A673 (cell line): ENCODE data around the gene EXOC1L. TPM values are rescaled to one million over a fixed set of nuclear protein-coding genes. Genes with fewer than 3 reads are reported as not detected.

ENCODE experiments used
- Bru-seq: library from RNA; stranded (reverse); fragments of 400-500 nt; gene quantifications from one replicate; lab custom pipeline; 2021; lab: Mats Ljungman, UMichigan
- BruChase-seq, 2 experiments: library from RNA; stranded (reverse); fragments of 400-500 nt; gene quantifications; one replicate each; lab custom pipeline; 2021; lab: Mats Ljungman, UMichigan
- BruUV-seq: library from RNA; stranded (reverse); fragments of 400-500 nt; replicated peaks from 2 replicates; lab custom pipeline; 2021; lab: Mats Ljungman, UMichigan
- CTCF ChIA-PET: fragments of 300-600 bp; sonication (Branson Sonifier 250); formaldehyde crosslinking; loops from one replicate; lab custom pipeline; 2022; ENCODE audit warnings: antibody characterized with exemption; lab: Charles Lee
- POLR2A ChIA-PET: fragments of 300-600 bp; sonication (Branson Sonifier 250); formaldehyde crosslinking; loops from one replicate; lab custom pipeline; 2022; ENCODE audit warnings: antibody characterized with exemption; ENCODE audit not compliant: low non-redundant PET; lab: Charles Lee
- DNase-seq: peaks from one replicate; pipeline ENCODE4 v3.0.0-alpha.2; 2015; ENCODE audit warnings: low spot score
- H3K27ac ChIP-seq: fragments of 200-600 bp; sonication (generic); 2 replicates; pipeline ENCODE4 v1.5.1; 2016; ENCODE audit warnings: mixed run types, low read depth, mild to moderate bottlenecking, mixed read lengths, antibody characterized with exemption, low read length; ENCODE audit not compliant: poor library complexity, severe bottlenecking
- H3K27me3 ChIP-seq: fragments of 200-600 bp; sonication (generic); replicated peaks from 2 replicates; pipeline ENCODE4 v1.6.1; 2017; ENCODE audit warnings: mixed run types, low read depth, mild to moderate bottlenecking, mixed read lengths, antibody characterized with exemption, low read length; ENCODE audit not compliant: insufficient read depth, poor library complexity
- H3K36me3 ChIP-seq: fragments of 200-600 bp; sonication (generic); 2 replicates; pipeline ENCODE4 v1.6.1; 2016; ENCODE audit warnings: mixed run types, mild to moderate bottlenecking, mixed read lengths, antibody characterized with exemption, low read length; ENCODE audit not compliant: insufficient read depth, poor library complexity, severe bottlenecking
- H3K4me1 ChIP-seq: fragments of 200-600 bp; sonication (generic); 2 replicates; pipeline ENCODE4 v1.6.1; 2017; ENCODE audit warnings: mixed run types, mild to moderate bottlenecking, mixed read lengths, antibody characterized with exemption, low read length; ENCODE audit not compliant: insufficient read depth, poor library complexity, severe bottlenecking
- H3K4me3 ChIP-seq: fragments of 200-600 bp; sonication (generic); 2 replicates; pipeline ENCODE4 v1.5.1; 2016; ENCODE audit warnings: low read depth, mixed run types, mild to moderate bottlenecking, mixed read lengths, low read length; ENCODE audit not compliant: poor library complexity, severe bottlenecking
- H3K9me3 ChIP-seq: fragments of 200-600 bp; sonication (generic); 2 replicates; pipeline ENCODE4 v1.6.1; 2016; ENCODE audit warnings: mixed run types, low read depth, mild to moderate bottlenecking, mixed read lengths, antibody characterized with exemption, low read length; ENCODE audit not compliant: poor library complexity, severe bottlenecking
- CTCF ChIP-seq: fragments of 300-800, 200-600 bp; sonication (generic); conservative IDR thresholded peaks from 2 replicates; pipeline ENCODE4 v1.5.1; 2017; ENCODE audit warnings: low read depth, mild to moderate bottlenecking, antibody characterized with exemption, low read length, moderate library complexity, mixed read lengths
- EZH2 ChIP-seq: fragments of 200-600 bp; sonication (generic); IDR thresholded peaks from 2 replicates; pipeline ENCODE4 v1.6.1; 2017; ENCODE audit warnings: borderline replicate concordance, low read depth, mild to moderate bottlenecking, mixed read lengths, antibody characterized with exemption, low read length; ENCODE audit not compliant: poor library complexity, severe bottlenecking
- intact Hi-C: fragments of 100-400 bp; cut with micrococcal nuclease; formaldehyde crosslinking; loops from one replicate; pipeline ENCODE4 v1.10.0; 2022; ENCODE audit not compliant: unreplicated experiment
- long read RNA-seq: library from polyadenylated mRNA; stranded (forward); transcript quantifications from one replicate; pipeline ENCODE4 v2.0.0, GENCODE V29; 2022
- total RNA-seq: library from RNA; stranded (reverse); gene quantifications from 2 replicates; pipeline ENCODE4 v1.2.3, GENCODE V29; 2021

The EXOC1L gene
- total RNA-seq (not detected in 2 replicates), Bru-seq, nascent RNA (percentile 17 among the genes with signal in this experiment), BruChase-seq, experiment 1, labeled RNA remaining after a 2-hour chase (percentile 9 among the genes with signal in this experiment), BruChase-seq, experiment 2, labeled RNA remaining after a 6-hour chase (percentile 12 among the genes with signal in this experiment)
- long read RNA-seq, result 0 reads

GRCh38 chr4:55819634-55820033, at the start of gene EXOC1L:
Gene EXOC1L (plus strand): TSS chr4:55819790. CDS start chr4:55820027, 237 bp downstream.
- POLR2A ChIA-PET, result no interaction called here
- BruUV-seq, result no TSS peak
- no peaks in the 10 kb centered on the region for H3K4me1 ChIP-seq
- CTCF ChIA-PET, result no interaction called here
- no peak within 1 kb of the TSS for H3K27ac ChIP-seq
- intact Hi-C loops, result no loop called here
- H3K36me3 ChIP-seq, result no peaks in the 10 kb centered on the region
- peak within 1 kb of the TSS; percentile 21 for H3K4me3 ChIP-seq
- no peaks in the 10 kb centered on the region for H3K9me3 ChIP-seq
- no peaks in the 10 kb centered on the region for H3K27me3 ChIP-seq
- DNase-seq, result peak; percentile 18
- TF ChIP-seq CTCF (no peak), EZH2 (no peak)

- BruUV-seq, result no TSS peak
- DNase-seq, result no peak
- Histone ChIP-seq H3K4me1 (peaks cover 19% of the 10 kb centered on the region), H3K4me3 (no peak overlapping the region), H3K27ac (no peak overlapping the region), H3K27me3 (no peaks in the 10 kb centered on the region), H3K36me3 (no peaks in the 10 kb centered on the region), H3K9me3 (no peaks in the 10 kb centered on the region)
- ChIA-PET POLR2A (no interaction called here), CTCF (no interaction called here)
- no peak for TF ChIP-seq EZH2
- no peak for TF ChIP-seq CTCF
- intact Hi-C loops, result no loop called here
Observed at GRCh38 chr4:55770662-55771061, 48.9 kb upstream of the EXOC1L start.

- Histone ChIP-seq H3K36me3 (no peaks in the 10 kb centered on the region), H3K27me3 (no peaks in the 10 kb centered on the region), H3K27ac (peak overlapping the region; percentile 68), H3K9me3 (no peaks in the 10 kb centered on the region), H3K4me3 (no peak overlapping the region), H3K4me1 (peaks cover 13% of the 10 kb centered on the region)
- TF ChIP-seq EZH2 (no peak), CTCF (no peak)
- intact Hi-C loops, result no loop called here
- POLR2A ChIA-PET, result no interaction called here
- no TSS peak for BruUV-seq
- DNase-seq, result no peak
- CTCF ChIA-PET, result no interaction called here
Observed at GRCh38 chr4:55781341-55781740, 38.2 kb upstream of the EXOC1L start.
